SIG-M5 treated with dmso at 0.1 percent for 504 hours (cell line): ENCODE measurements around the gene DNAI1.
"Not testable (repeated sequence)": the region's sequence is repeated elsewhere in the genome, so short reads cannot be mapped to it uniquely, and the experiment has no call there.

Experiments
- DNase-seq: peaks from one replicate; lab custom pipeline; 2025; ENCODE audit not compliant: unreplicated experiment; lab: John Stamatoyannopoulos, UW

DNAI1 gene

GRCh38 chr9:34532041-34532440 lies 73.4 kb downstream of the DNAI1 start:
- not testable (repeated sequence) for DNase-seq

- DNase-seq: no peak
These were observed 78.1 kb downstream of the DNAI1 start for GRCh38 chr9:34536685-34537084.

- no peak for DNase-seq
These were observed 82.2 kb downstream of the DNAI1 start for GRCh38 chr9:34540827-34541226.

- no peak for DNase-seq
These were observed 82.9 kb downstream of the DNAI1 start for GRCh38 chr9:34541540-34541939.

GRCh38 chr9:34544035-34544434 lies 85.4 kb downstream of the DNAI1 start:
- DNase-seq: no peak

- no peak for DNase-seq
These were observed 86.9 kb downstream of the DNAI1 start for GRCh38 chr9:34545497-34545896.

GRCh38 chr9:34546102-34546833 lies 87.7 kb downstream of the DNAI1 start:
- DNase-seq: no peak

- DNase-seq: peak; percentile 46
These were observed 88.5 kb downstream of the DNAI1 start for GRCh38 chr9:34546834-34547827.

GRCh38 chr9:34547960-34548611 lies 89.5 kb downstream of the DNAI1 start:
- DNase-seq: no peak

GRCh38 chr9:34549407-34549732 lies 90.8 kb downstream of the DNAI1 start:
- DNase-seq: no peak

GRCh38 chr9:34550016-34550680 lies 91.5 kb downstream of the DNAI1 start:
- DNase-seq: no peak

- DNase-seq: no peak
These were observed 92.2 kb downstream of the DNAI1 start for GRCh38 chr9:34550681-34551270.

GRCh38 chr9:34551751-34552605 lies 93.4 kb downstream of the DNAI1 start:
- no peak for DNase-seq

GRCh38 chr9:34552606-34552981 lies 94.0 kb downstream of the DNAI1 start:
- DNase-seq: no peak

- no peak for DNase-seq
These were observed 94.4 kb downstream of the DNAI1 start for GRCh38 chr9:34552986-34553385.

GRCh38 chr9:34553511-34554021 lies 95.0 kb downstream of the DNAI1 start:
- no peak for DNase-seq

- no peak for DNase-seq
These were observed 95.8 kb downstream of the DNAI1 start for GRCh38 chr9:34554211-34555001.

GRCh38 chr9:34555002-34555348 lies 96.4 kb downstream of the DNAI1 start:
- DNase-seq: no peak

- DNase-seq: no peak
These were observed 96.9 kb downstream of the DNAI1 start for GRCh38 chr9:34555500-34555899.
